HUES48 (cell line): ENCODE measurements around the gene CBARP.

ENCODE experiments used
- H3K27ac ChIP-seq: one replicate; pipeline ENCODE4 v1.7.0; 2013; ENCODE audit warnings: low read depth, low read length, inconsistent platforms
- H3K27me3 ChIP-seq: 2 replicates; pipeline ENCODE4 v1.6.1; 2013; ENCODE audit warnings: mild to moderate bottlenecking, low read length; ENCODE audit not compliant: control insufficient read depth, insufficient read depth
- H3K36me3 ChIP-seq: 2 replicates; pipeline ENCODE4 v1.6.1; 2013; ENCODE audit warnings: low read length; ENCODE audit not compliant: control insufficient read depth, insufficient read depth
- H3K4me1 ChIP-seq: 2 replicates; pipeline ENCODE4 v1.6.1; 2013; ENCODE audit warnings: mild to moderate bottlenecking, low read length; ENCODE audit not compliant: control insufficient read depth, insufficient read depth
- H3K4me3 ChIP-seq: 2 replicates; pipeline ENCODE4 v1.5.1; 2013; ENCODE audit warnings: mild to moderate bottlenecking, low read depth, low read length
- H3K9ac ChIP-seq: 2 replicates; pipeline ENCODE4 v1.6.1; 2013; ENCODE audit warnings: mild to moderate bottlenecking, low read depth, low read length, moderate library complexity
- H3K9me3 ChIP-seq: 2 replicates; pipeline ENCODE4 v1.6.1; 2013; ENCODE audit warnings: low read length; ENCODE audit not compliant: control insufficient read depth, insufficient read depth

CBARP gene

DNA sequence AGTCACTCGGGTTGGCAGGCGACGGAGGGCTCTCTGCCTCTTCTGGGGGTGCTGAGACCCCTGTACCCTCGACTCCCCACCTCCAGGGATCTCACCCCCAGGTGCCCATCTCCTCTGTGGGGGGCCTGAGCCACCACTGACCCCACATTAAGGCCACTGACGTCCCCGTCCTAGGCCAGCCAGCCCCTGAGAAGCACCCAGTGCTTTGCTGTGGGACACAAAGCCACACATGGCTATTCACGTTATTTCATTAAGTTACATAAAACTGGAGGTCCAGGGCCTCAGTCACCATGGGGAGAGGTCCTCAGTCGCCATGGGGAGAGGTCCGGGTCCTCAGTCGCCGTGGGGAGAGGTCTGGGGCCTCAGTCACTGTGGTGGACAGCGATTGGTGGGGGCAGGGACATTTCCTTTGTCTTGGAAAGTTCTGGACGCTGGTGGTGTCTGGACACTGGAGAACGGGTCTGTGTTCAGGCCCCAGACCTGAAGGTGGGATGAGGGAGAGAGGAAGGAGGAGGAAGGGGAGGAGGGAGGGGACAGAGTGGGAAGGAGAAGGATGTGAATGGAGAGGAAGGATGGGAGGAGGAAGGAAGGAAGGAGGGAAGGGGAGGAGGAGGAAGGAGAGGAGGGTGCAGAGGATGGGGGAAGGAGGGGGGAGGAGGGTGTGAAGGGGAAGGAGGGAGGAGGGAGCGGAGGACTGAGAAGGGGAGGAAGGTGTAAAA lies 43.9 kb upstream of the CBARP start:
- no peak overlapping the region for H3K27ac ChIP-seq
- no peak overlapping the region for H3K9ac ChIP-seq
- H3K36me3 ChIP-seq = peaks cover 17% of the 10 kb centered on the region
- H3K9me3 ChIP-seq = no peaks in the 10 kb centered on the region
- H3K4me1 ChIP-seq = no peaks in the 10 kb centered on the region
- H3K4me3 ChIP-seq = no peak overlapping the region
- no peaks in the 10 kb centered on the region; the same call in 1 of the 2 replicates for H3K27me3 ChIP-seq

DNA sequence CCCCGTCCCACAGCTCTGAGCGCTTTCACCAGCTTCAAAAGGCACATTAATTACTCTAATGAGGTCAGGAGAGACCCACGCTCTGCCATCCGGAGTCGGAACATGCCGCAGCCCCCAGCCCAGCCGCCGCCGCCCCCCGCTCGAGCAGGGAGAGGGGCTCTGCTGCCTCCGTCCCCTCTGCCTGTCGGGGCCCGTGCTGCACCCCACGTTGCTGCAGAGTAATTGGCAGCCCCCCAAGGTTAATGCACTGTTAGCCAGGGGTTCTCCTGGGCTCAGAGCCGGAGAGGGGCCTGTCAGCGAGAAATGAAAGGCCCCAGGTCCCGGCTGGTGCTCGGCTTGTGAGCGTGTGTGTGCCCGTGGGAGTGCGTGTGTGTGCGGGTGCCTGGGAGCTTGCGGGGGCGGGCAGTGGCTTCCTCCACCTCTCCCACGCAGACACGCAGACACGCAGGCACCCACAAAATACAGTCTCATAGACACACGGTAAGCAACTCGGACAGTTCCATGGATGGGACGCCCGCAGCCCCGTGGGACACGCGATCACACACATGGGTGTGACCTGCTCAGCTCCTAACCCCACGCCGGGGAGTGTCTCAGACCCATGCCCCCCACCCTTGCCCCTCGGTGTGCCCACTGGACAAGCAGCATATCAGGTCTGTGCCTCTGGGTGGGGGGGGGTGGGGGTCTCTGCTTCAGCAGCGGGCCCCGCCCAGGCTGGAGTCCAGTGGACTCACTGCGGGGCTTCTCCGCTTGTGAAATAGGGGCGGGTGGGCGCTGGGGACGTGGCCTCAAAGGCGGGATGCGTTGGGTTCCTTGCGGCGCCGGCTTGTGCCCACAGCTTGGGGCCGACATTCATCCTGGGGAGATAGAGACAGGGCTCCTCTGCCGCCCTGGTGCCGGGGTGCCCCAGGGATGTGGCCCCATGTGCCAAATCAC lies 43.1 kb upstream of the CBARP start:
- H3K9me3 ChIP-seq = no peaks in the 10 kb centered on the region
- no peak overlapping the region for H3K9ac ChIP-seq
- H3K4me1 ChIP-seq = no peaks in the 10 kb centered on the region
- no peaks in the 10 kb centered on the region; the same call in 1 of the 2 replicates for H3K27me3 ChIP-seq
- no peak overlapping the region for H3K4me3 ChIP-seq
- no peak overlapping the region for H3K27ac ChIP-seq
- peaks cover 17% of the 10 kb centered on the region for H3K36me3 ChIP-seq

DNA sequence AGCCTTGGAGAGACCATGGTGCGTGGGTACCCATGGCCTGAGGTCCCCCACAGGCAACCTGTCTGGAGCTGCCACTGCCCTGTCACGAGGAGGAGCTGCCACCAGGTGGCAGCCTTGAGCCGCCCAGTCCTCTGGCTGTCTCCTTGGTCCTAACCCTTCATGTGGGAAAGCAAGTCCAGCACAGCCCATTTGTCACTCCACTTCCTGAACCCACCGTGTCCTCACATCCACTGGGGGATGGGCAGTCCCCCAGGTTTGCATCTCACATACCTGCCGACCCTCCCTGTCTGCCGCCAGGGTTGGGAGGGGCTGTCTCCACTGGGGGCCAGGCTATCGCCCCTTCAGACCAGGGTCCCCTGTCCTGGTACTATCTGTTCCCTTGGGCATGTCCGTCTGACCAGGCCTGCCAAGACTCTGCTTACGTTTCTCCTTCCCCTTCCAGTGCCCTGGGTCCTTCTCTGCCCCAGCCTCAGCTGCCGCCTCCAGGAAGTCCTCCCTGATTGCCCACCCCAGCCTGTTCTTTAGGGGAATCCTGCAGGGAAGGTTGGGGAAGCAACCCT lies 42.1 kb upstream of the CBARP start:
- Histone ChIP-seq H3K4me3 (no peak overlapping the region), H3K4me1 (no peaks in the 10 kb centered on the region), H3K9me3 (no peaks in the 10 kb centered on the region), H3K27me3 (no peaks in the 10 kb centered on the region), H3K9ac (no peak overlapping the region), H3K36me3 (peaks cover 18% of the 10 kb centered on the region), H3K27ac (no peak overlapping the region)

DNA sequence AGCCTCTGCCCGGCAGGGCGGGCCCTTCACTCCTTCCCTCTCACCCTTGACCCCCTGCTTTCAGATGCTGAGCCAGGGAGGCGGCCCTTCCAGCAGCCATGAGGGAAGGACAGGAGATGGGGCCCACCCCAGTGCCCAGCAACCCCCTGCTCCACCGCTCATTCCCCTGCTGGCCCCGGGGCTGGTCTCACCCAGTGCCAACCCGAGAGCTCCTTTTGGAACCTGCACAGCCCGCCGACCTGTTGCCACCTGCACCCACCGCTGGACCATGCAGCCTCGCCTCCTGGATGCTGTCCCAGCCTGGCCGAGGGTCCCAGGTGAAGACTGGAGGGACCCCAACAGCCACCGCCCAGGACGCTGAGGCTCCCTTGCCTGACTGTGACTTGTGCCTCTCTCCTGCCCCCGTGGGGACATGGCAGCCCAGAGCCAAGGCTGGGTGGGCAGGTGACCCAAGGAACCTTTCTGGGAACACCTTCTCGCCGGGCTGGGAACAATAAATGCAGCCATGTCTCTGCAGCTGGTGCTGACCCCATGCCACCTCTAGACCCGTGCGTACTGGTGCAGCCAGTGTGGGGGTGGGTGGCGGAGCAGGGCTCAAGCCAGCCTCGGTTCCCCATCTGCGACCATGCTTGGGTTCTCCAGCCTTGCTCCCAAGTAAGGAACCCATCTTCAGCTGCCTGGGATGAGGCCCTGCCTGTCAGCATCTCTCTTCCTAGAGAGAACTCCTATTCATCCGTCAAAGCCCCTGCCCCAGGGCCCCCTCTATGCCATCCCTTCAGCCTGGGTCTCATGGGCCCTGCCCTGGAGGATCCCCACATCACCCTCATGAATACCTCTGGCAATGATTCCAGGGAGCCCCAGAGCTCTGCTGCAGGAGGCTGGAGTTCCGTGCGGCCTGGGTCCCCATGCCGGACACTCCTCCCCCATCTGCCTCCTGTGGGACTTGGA lies 41.2 kb upstream of the CBARP start:
- H3K27ac ChIP-seq = no peak overlapping the region
- H3K4me1 ChIP-seq = peaks cover 4% of the 10 kb centered on the region; the same call in 1 of the 2 replicates
- H3K27me3 ChIP-seq = no peaks in the 10 kb centered on the region
- no peak overlapping the region for H3K9ac ChIP-seq
- H3K4me3 ChIP-seq = no peak overlapping the region
- H3K36me3 ChIP-seq = peaks cover 26% of the 10 kb centered on the region
- H3K9me3 ChIP-seq = no peaks in the 10 kb centered on the region

DNA sequence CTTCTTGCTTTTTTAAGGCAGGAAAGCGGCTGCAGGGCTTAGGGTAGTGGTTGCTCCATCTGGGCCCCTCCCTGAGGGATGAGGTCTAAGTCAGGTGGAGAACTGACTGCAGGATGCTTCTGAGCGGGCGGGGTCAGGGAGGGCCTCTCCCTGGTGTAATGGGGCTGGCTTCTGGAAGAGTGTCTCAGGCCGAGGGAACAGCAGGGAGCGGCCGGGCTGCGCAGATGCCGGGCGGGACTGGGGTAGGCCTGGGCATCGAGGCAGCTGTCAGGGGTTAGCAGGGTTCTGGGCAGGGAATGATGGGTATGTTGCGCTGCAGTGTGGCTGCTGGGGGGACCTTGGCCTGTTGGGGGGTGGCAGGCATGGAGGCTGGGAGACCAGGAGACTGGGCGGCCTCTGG lies 40.3 kb upstream of the CBARP start:
- Histone ChIP-seq H3K9ac (no peak overlapping the region), H3K4me3 (no peak overlapping the region), H3K36me3 (peaks cover 35% of the 10 kb centered on the region), H3K9me3 (no peaks in the 10 kb centered on the region), H3K27ac (no peak overlapping the region), H3K27me3 (no peaks in the 10 kb centered on the region), H3K4me1 (peaks cover 4% of the 10 kb centered on the region; the same call in 1 of the 2 replicates)

DNA sequence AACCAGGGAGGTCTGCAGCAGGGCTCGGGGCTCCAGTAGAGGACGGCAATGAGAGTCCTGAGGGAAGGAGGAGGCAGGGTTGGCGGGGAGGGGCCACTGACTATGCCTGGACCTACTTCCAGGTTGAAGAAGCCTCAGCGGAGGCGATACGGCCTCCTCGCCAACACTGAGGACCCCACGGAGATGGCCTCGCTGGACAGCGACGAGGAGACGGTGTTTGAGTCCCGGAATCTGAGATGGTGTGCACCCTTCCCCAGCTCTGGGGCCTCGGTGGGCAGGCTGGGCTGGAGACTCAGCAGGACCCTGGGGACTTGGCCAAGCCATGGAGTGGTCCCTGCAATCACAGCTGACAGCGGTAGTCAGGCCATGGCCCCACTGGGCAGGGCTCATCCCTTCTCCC lies 39.3 kb upstream of the CBARP start:
- Histone ChIP-seq H3K9me3 (no peaks in the 10 kb centered on the region), H3K9ac (no peak overlapping the region), H3K4me3 (no peak overlapping the region), H3K36me3 (peaks cover 46% of the 10 kb centered on the region), H3K27me3 (no peaks in the 10 kb centered on the region), H3K4me1 (peaks cover 4% of the 10 kb centered on the region; the same call in 1 of the 2 replicates), H3K27ac (no peak overlapping the region)

DNA sequence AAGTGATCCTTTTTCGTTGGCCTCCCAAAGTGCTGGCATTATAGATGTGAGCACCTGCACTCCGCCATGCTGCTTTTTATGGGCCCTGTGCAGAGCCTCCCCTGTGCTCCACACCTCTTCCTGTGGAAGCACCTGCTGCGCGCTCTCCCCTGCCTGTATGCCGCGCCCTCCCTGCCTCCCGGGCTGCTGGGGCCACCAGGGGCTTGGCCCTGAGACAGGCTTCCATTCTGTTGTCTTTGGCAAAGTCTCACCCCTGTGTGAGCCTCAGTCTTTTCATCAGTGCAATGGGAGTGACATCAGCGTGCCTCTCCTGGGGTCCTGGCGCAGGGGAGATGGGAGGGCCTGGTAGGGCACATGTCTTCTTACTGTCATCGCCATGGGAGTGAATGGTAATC lies 38.8 kb upstream of the CBARP start:
- Histone ChIP-seq H3K9me3 (no peaks in the 10 kb centered on the region), H3K27ac (no peak overlapping the region), H3K4me3 (peak overlapping the region; percentile 92), H3K9ac (0 out of 2 replicates have a peak overlapping the region, but pooled peaks have one; percentile 76), H3K27me3 (no peaks in the 10 kb centered on the region), H3K4me1 (peaks cover 4% of the 10 kb centered on the region; the same call in 1 of the 2 replicates), H3K36me3 (peaks cover 50% of the 10 kb centered on the region)

DNA sequence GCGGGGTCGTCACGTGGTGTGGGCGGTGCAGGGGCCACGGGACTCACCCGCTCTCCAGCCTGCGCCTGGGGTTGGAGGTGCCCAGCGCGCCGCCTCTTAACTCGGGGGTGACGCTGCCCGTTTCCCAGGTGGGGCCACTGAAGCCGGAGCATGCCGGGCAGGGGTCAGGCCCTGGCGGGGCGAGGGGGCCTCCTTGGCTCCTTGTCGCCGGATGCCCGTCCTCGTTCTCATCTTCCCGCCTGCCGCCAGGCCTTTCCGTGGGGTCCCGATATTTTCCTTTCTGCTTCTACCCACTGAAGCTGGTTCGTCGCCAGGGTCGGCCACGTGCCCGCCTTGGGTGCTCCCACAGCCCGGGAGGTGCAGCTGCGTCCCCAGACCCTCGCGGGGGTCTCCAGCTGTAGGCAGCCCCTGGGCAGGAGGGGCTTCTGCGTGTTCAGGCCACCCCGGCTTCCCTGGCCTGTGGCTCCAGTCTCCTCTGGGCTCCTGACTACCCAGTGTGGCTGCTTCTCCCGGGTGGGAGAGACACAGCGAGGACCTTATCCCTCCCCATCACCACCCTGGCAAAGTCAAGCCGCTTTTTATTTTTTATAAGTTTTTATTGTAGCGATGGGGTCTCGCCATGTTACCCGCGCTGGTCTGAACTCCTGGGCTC lies 38.3 kb upstream of the CBARP start:
- peaks cover 55% of the 10 kb centered on the region for H3K36me3 ChIP-seq
- no peaks in the 10 kb centered on the region for H3K9me3 ChIP-seq
- H3K9ac ChIP-seq = peak overlapping the region; percentile 76
- H3K4me3 ChIP-seq = peak overlapping the region; percentile 92
- peak overlapping the region; percentile 100 for H3K27ac ChIP-seq
- H3K4me1 ChIP-seq = peaks cover 4% of the 10 kb centered on the region; the same call in 1 of the 2 replicates
- no peaks in the 10 kb centered on the region for H3K27me3 ChIP-seq

DNA sequence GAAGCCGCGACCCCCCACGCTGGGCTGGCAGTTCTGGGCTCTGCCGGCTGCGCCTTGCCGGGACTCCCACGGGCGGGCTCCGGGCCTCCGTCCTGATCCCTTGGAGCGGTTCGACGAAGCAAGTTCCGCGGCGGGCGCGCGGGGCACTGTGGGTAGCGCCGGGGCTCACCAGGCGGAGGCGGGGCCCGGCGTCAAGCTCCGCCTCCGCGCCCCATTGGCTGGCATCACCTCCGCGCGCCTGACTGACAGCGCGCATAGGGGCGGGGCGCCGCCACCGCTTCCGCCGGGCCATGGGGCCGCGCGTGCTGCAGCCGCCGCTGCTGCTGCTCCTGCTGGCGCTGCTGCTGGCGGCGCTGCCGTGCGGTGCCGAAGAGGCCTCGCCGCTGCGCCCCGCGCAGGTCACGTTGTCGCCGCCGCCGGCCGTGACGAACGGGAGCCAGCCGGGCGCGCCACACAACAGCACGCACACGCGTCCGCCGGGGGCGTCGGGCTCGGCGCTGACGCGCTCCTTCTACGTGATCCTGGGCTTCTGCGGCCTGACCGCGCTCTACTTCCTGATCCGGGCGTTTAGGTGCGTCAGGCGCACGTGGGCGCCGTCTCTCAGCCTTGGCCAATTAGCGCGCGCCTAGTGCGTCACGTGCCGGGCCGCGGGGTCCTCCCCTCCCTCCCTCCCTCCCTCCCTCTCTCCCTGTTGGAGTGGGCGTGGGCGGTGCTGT lies 37.6 kb upstream of the CBARP start, which contains the start of gene FAM174C:
FAM174C (plus strand) TSS at position 271 of the 716 bp plus-strand sequence; CDS start at position 291, 20 bp downstream.
- Histone ChIP-seq H3K36me3 (peaks cover 62% of the 10 kb centered on the region), H3K4me1 (peaks cover 4% of the 10 kb centered on the region; the same call in 1 of the 2 replicates), H3K9ac (peak within 1 kb of the TSS; percentile 98), H3K27me3 (no peaks in the 10 kb centered on the region), H3K9me3 (no peaks in the 10 kb centered on the region), H3K27ac (peak within 1 kb of the TSS; percentile 100), H3K4me3 (peak within 1 kb of the TSS; percentile 92)
